Hematopoietic multipotent progenitor cell treated with erythropoietin and hydrocortisone succinate and interleukin-3 and kit ligand, for 17 days (in vitro differentiated cells): ENCODE data around the gene RGS21.

Experiments used
- DNase-seq: peaks from one replicate; pipeline ENCODE4 v3.0.0-alpha.2; 2015; ENCODE audit warnings: low spot score

The RGS21 gene

GRCh38 chr1:192378878-192379277 is 62.1 kb downstream of the RGS21 start:
- DNase-seq = no peak

GRCh38 chr1:192379554-192379953 is 62.8 kb downstream of the RGS21 start:
- no peak for DNase-seq

GRCh38 chr1:192382758-192383157 is 66.0 kb downstream of the RGS21 start:
- DNase-seq = no peak

GRCh38 chr1:192386051-192386650 is 69.4 kb downstream of the RGS21 start:
- no peak for DNase-seq

- DNase-seq = no peak
Observed at GRCh38 chr1:192395211-192395610, 78.4 kb downstream of the RGS21 start.

- DNase-seq = no peak
Observed at GRCh38 chr1:192395895-192396294, 79.1 kb downstream of the RGS21 start.

- no peak for DNase-seq
Observed at GRCh38 chr1:192399161-192399560, 82.4 kb downstream of the RGS21 start.

GRCh38 chr1:192401825-192402224 is 85.0 kb downstream of the RGS21 start:
- DNase-seq = no peak

- DNase-seq = no peak
Observed at GRCh38 chr1:192402571-192402970, 85.8 kb downstream of the RGS21 start.

- DNase-seq = no peak
Observed at GRCh38 chr1:192407206-192407605, 90.4 kb downstream of the RGS21 start.
